Pons (tissue), 1 donor: Measurements from ENCODE around the gene PDE6D.

Experiments used
- DNase-seq: peaks from one replicate; pipeline ENCODE4 v3.0.0-alpha.2; 2016; ENCODE audit warnings: low spot score

PDE6D gene

GRCh38 chr2:231780909-231781797 lies at the start of gene PDE6D:
Gene PDE6D (minus strand): TSS chr2:231781282. CDS start chr2:231781114, 168 bp downstream.
- peak; percentile 99 for DNase-seq

- no peak for DNase-seq
These were observed 40.8 kb upstream of the PDE6D start for GRCh38 chr2:231821908-231822307.

- DNase-seq: no peak
These were observed 39.8 kb upstream of the PDE6D start for GRCh38 chr2:231820786-231821303.

GRCh38 chr2:231819447-231820042 lies 38.5 kb upstream of the PDE6D start:
- no peak for DNase-seq

- no peak for DNase-seq
These were observed 35.4 kb upstream of the PDE6D start for GRCh38 chr2:231816327-231817026.

- no peak for DNase-seq
These were observed 29.8 kb upstream of the PDE6D start for GRCh38 chr2:231810905-231811304.

GRCh38 chr2:231807020-231807419 lies 25.9 kb upstream of the PDE6D start:
- DNase-seq: no peak

GRCh38 chr2:231803501-231804138 lies 22.5 kb upstream of the PDE6D start:
- DNase-seq: no peak

- no peak for DNase-seq
These were observed 19.5 kb upstream of the PDE6D start for GRCh38 chr2:231800493-231801091.

- peak; percentile 44 for DNase-seq
These were observed 14.6 kb upstream of the PDE6D start for GRCh38 chr2:231795525-231796327.

- DNase-seq: no peak
These were observed 13.3 kb upstream of the PDE6D start for GRCh38 chr2:231794383-231794782.

- DNase-seq: no peak
These were observed 10.0 kb upstream of the PDE6D start for GRCh38 chr2:231791107-231791506.

- no peak for DNase-seq
These were observed 5.8 kb upstream of the PDE6D start for GRCh38 chr2:231786917-231787292.

- peak; percentile 52 for DNase-seq
These were observed 5.3 kb upstream of the PDE6D start, which contains the start of gene COPS7B for GRCh38 chr2:231786177-231786916. Gene COPS7B (plus strand): TSS chr2:231786445. CDS start chr2:231788571, 2,126 bp downstream.

GRCh38 chr2:231785822-231786176 lies 4.7 kb upstream of the PDE6D start:
- no peak for DNase-seq

GRCh38 chr2:231785413-231785812 lies 4.3 kb upstream of the PDE6D start:
- DNase-seq: no peak

- peak; percentile 60 for DNase-seq
These were observed 980 bp upstream of the PDE6D start for GRCh38 chr2:231781798-231782726.

GRCh38 chr2:231780123-231780908 lies 766 bp downstream of the PDE6D start:
- no peak for DNase-seq
